ENCODE measurements around the gene AHNAK2. TPM values are rescaled to one million over a fixed set of nuclear protein-coding genes. Genes with fewer than 3 reads are reported as not detected.
A peak's percentile ranks its signal among the peaks of the same experiment; 100 is the strongest.

The AHNAK2 gene
- total RNA-seq, 2 donors from 2014 or later: 5.1 to 21.5 TPM

GRCh38 chr14:104895207-104895785 is 82.9 kb downstream of the AHNAK2 start:
- Histone ChIP-seq H3K4me1 (no peaks in the 10 kb centered on the region), H3K4me3 (no peak overlapping the region), H3K36me3 (no peaks in the 10 kb centered on the region), H3K27ac (no peak overlapping the region), H3K9me3 (no peaks in the 10 kb centered on the region), H3K27me3 (no peaks in the 10 kb centered on the region), H3K9ac (ENCODE audit: low read depth in 2 of 2, low read length in 2 of 2) (no peak overlapping the region)
- no peak for TF ChIP-seq CTCF (IDR thresholded peaks at IDR 0.05)
- intact Hi-C loops (cut with DNase I): loop anchor here (5.0 kb wide), 1 partner anchor 152 kb away; no protein-coding TSS in a partner anchor
- DNase-seq: no peak

- Histone ChIP-seq H3K36me3 (no peaks in the 10 kb centered on the region), H3K27me3 (no peaks in the 10 kb centered on the region), H3K9ac (ENCODE audit: low read depth in 2 of 2, low read length in 2 of 2) (no peak overlapping the region), H3K27ac (no peak overlapping the region), H3K4me3 (no peak overlapping the region), H3K9me3 (no peaks in the 10 kb centered on the region), H3K4me1 (no peaks in the 10 kb centered on the region)
- TF ChIP-seq CTCF (IDR thresholded peaks at IDR 0.05): no peak
- DNase-seq: no peak
- intact Hi-C loops (cut with DNase I): loop anchor here (5.0 kb wide), 1 partner anchor 153 kb away; no protein-coding TSS in a partner anchor
Measured at GRCh38 chr14:104894331-104895206, 83.6 kb downstream of the AHNAK2 start.

- Histone ChIP-seq H3K27me3 (no peaks in the 10 kb centered on the region), H3K4me3 (no peak overlapping the region), H3K9me3 (no peaks in the 10 kb centered on the region), H3K36me3 (no peaks in the 10 kb centered on the region), H3K27ac (no peak overlapping the region), H3K9ac (ENCODE audit: low read depth in 2 of 2, low read length in 2 of 2) (no peak overlapping the region), H3K4me1 (no peaks in the 10 kb centered on the region)
- intact Hi-C loops (cut with DNase I): no loop called here
- no peak for TF ChIP-seq CTCF (IDR thresholded peaks at IDR 0.05)
- DNase-seq: peak; percentile 23
Measured at GRCh38 chr14:104893435-104894207, 84.6 kb downstream of the AHNAK2 start.

- no peak overlapping the region for H3K9ac ChIP-seq (ENCODE audit: low read depth in 2 of 2, low read length in 2 of 2)
- H3K4me1 ChIP-seq: no peaks in the 10 kb centered on the region
- peak; percentile 15 for DNase-seq
- no peak for TF ChIP-seq CTCF (IDR thresholded peaks at IDR 0.05)
- no peaks in the 10 kb centered on the region for H3K9me3 ChIP-seq
- no peak overlapping the region for H3K27ac ChIP-seq
- H3K36me3 ChIP-seq: no peaks in the 10 kb centered on the region
- intact Hi-C loops (cut with DNase I): no loop called here
- H3K27me3 ChIP-seq: no peaks in the 10 kb centered on the region
- no peak overlapping the region for H3K4me3 ChIP-seq
Measured at GRCh38 chr14:104892531-104893434, 85.4 kb downstream of the AHNAK2 start.

Measured in colonic mucosa (tissue), 4 donors.